ENCODE data around the gene RPL18A. TPM values are rescaled to one million over a fixed set of nuclear protein-coding genes. Genes with fewer than 3 reads are reported as not detected.
A peak's percentile ranks its signal among the peaks of the same experiment; 100 is the strongest.

RPL18A gene
- total RNA-seq = 1,000 to 10,000 TPM in 3 of 6 donors, 100 to 1,000 TPM in 3; 705 to 1,655 (median 1,002) TPM

GRCh38 chr19:17859533-17860330, at the start of gene RPL18A:
RPL18A (plus strand) TSS chr19:17859910; CDS start chr19:17859957, 47 bp downstream.
- peak; percentile 97 to 98 for ATAC-seq (ENCODE audit: low FRiP score in 2 of 2)
- peaks cover 20 to 36% (median 34%) of the 10 kb centered on the region in 4 donors for H3K36me3 ChIP-seq
- DNase-seq = peak; percentile 99 to 100
- peaks cover 16 to 39% (median 29%) of the 10 kb centered on the region in 4 donors for H3K4me1 ChIP-seq
- H3K27ac ChIP-seq = peak within 1 kb of the TSS; percentile 84 to 92 (median 88)
- peak; percentile 96 to 98 for TF ChIP-seq POLR2AphosphoS5 (IDR thresholded peaks at IDR 0.05)
- peak; percentile 78 to 98 (median 92) for TF ChIP-seq POLR2A (IDR thresholded peaks at IDR 0.05)
- peak; percentile 70 to 96 (median 89) for TF ChIP-seq CTCF (IDR thresholded peaks at IDR 0.05)
- TF ChIP-seq EP300 (IDR thresholded peaks at IDR 0.05) = no peak
- peak within 1 kb of the TSS; percentile 87 to 100 (median 94) for H3K4me3 ChIP-seq
- H3K27me3 ChIP-seq = no peaks in the 10 kb centered on the region
- H3K9me3 ChIP-seq = no peaks in the 10 kb centered on the region
- WGBS, 2 donors = 0 to 1% methylated on average over 23 to 55 of the region's 80 CpGs

DNA sequence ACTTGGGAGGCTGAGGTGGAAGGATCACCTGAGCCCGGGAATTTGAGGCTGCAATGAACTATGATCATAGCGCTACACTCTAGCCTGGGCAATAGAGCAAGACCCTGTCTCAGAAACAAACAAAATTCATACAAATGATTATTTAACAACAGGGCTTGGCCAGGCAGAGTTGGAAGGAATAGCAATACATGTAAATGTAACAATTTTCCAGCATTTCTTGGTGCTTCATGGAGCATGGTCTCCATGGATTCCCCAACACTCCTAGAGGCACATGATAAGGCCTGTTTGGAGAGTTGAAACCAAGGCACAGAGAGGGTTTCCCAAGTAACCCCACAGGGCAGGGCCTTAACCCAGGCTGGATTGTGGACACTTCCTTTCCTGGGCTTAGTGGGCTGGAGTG, 48.6 kb upstream of the RPL18A start:
- H3K36me3 ChIP-seq = no peaks in the 10 kb centered on the region
- H3K27ac ChIP-seq = no peak overlapping the region
- no peak for TF ChIP-seq POLR2A (IDR thresholded peaks at IDR 0.05)
- no peak for TF ChIP-seq POLR2AphosphoS5 (IDR thresholded peaks at IDR 0.05)
- no peak for TF ChIP-seq CTCF (IDR thresholded peaks at IDR 0.05)
- TF ChIP-seq EP300 (IDR thresholded peaks at IDR 0.05) = no peak
- peaks cover 0 to 6% (median 3%) of the 10 kb centered on the region in 4 donors for H3K27me3 ChIP-seq
- H3K9me3 ChIP-seq = no peaks in the 10 kb centered on the region
- no peaks in the 10 kb centered on the region for H3K4me1 ChIP-seq
- no peak for ATAC-seq (ENCODE audit: low FRiP score in 2 of 2)
- no peak for DNase-seq
- 94 to 98% methylated on average over 2 of the region's 2 CpGs for WGBS, 2 donors
- no peak overlapping the region for H3K4me3 ChIP-seq

GRCh38 chr19:17811681-17812080, 48.0 kb upstream of the RPL18A start:
- H3K27ac ChIP-seq = no peak overlapping the region
- no peaks in the 10 kb centered on the region for H3K4me1 ChIP-seq
- no peaks in the 10 kb centered on the region for H3K36me3 ChIP-seq
- H3K27me3 ChIP-seq = peaks cover 0 to 6% (median 3%) of the 10 kb centered on the region in 4 donors
- TF ChIP-seq CTCF (IDR thresholded peaks at IDR 0.05) (no peak), EP300 (IDR thresholded peaks at IDR 0.05) (no peak), POLR2A (IDR thresholded peaks at IDR 0.05) (no peak)
- H3K4me3 ChIP-seq = no peak overlapping the region
- ATAC-seq (ENCODE audit: low FRiP score in 2 of 2) (no peak), DNase-seq (peak in 1 of 2 donors; percentile 73)
- H3K9me3 ChIP-seq = no peaks in the 10 kb centered on the region
- WGBS, 2 donors = 87% methylated on average over 20 of the region's 20 CpGs

GRCh38 chr19:17812099-17812498, 47.6 kb upstream of the RPL18A start:
- Histone ChIP-seq H3K27me3 (peaks cover 0 to 6% (median 3%) of the 10 kb centered on the region in 4 donors), H3K36me3 (no peaks in the 10 kb centered on the region), H3K27ac (no peak overlapping the region), H3K4me3 (no peak overlapping the region), H3K4me1 (no peaks in the 10 kb centered on the region), H3K9me3 (no peaks in the 10 kb centered on the region)
- ATAC-seq (ENCODE audit: low FRiP score in 2 of 2) (no peak), DNase-seq (no peak)
- WGBS, 2 donors = 76 to 84% methylated on average over 5 of the region's 5 CpGs
- TF ChIP-seq CTCF (IDR thresholded peaks at IDR 0.05) (no peak), POLR2A (IDR thresholded peaks at IDR 0.05) (no peak), POLR2AphosphoS5 (IDR thresholded peaks at IDR 0.05) (no peak), EP300 (IDR thresholded peaks at IDR 0.05) (no peak)

All from upper lobe of left lung (tissue), 6 donors.